GM19395 (cell line): Measurements from ENCODE around the gene ARHGAP15.

Source experiments
- ATAC-seq: cut with Tn5 transposase; IDR thresholded peaks from one replicate; pipeline ENCODE4 v1.9.1; 2021; ENCODE audit warnings: mild to moderate bottlenecking, moderate library complexity; ENCODE audit not compliant: unreplicated experiment

Gene ARHGAP15

DNA sequence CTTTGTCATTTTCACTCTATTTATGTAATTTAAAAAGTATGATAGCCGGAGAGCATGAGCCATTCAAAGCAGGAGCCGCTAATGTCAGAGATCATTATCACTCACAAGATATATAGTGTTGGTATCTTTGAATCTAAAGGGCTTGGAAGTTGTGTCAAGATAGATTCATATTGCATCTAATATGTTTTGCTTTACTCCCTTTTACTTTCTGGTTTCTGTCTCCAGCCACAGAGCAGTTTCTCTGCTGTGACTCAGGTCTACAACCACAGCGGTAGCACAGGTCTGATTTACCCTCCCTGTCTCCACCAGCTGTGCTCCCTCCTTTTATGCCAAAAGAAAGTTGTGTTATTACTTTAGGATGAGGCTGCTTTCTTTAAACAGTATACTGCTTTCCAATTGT is 424.0 kb downstream of the ARHGAP15 start:
- ATAC-seq = peak; percentile 76

GRCh38 chr2:143558665-143559064 is 429.4 kb downstream of the ARHGAP15 start:
- ATAC-seq = no peak

- no peak for ATAC-seq
Measured at GRCh38 chr2:143559147-143559546, 429.9 kb downstream of the ARHGAP15 start.

GRCh38 chr2:143560724-143561123 is 431.5 kb downstream of the ARHGAP15 start:
- ATAC-seq = no peak

DNA sequence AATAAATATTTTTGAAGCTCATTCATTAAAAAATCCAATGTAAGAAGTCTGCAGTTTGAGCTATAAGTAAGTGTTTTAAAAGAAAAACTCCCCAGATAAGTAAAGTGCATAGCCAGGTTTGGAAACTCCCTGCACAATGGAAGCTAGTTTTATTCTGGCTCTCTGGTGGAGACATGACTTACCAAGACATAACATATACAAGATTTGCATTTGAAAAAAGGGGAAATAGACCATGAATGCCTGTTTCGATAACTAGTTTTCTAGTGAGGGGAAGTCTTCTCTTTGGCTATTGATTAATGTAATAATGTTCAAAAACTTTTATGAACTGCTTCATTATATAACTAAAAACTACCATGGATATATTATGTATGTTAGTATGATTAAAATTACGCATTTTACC is 435.2 kb downstream of the ARHGAP15 start:
- ATAC-seq = peak; percentile 98

- ATAC-seq = no peak
Measured at GRCh38 chr2:143571747-143572146, 442.5 kb downstream of the ARHGAP15 start.

GRCh38 chr2:143572421-143572820 is 443.2 kb downstream of the ARHGAP15 start:
- ATAC-seq = no peak

DNA sequence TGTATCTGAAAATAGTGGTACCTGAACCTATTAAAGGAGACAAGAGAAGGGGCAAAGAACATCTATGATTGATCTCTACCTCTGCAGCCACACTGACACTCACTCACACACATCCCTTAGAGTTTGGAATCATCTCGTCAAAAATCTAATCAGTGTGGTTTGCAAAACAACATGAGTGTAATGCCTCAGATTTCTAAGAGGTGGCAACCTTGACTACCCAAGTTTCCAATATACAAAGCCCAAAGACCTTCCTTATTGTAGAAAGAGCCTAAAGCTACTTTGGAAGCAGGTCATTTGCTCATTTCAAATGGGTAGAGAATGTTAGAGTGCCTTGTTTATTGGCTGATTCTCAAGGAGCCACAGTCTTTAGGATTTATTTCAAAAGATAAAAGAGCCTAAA is 444.9 kb downstream of the ARHGAP15 start:
- ATAC-seq = no peak

DNA sequence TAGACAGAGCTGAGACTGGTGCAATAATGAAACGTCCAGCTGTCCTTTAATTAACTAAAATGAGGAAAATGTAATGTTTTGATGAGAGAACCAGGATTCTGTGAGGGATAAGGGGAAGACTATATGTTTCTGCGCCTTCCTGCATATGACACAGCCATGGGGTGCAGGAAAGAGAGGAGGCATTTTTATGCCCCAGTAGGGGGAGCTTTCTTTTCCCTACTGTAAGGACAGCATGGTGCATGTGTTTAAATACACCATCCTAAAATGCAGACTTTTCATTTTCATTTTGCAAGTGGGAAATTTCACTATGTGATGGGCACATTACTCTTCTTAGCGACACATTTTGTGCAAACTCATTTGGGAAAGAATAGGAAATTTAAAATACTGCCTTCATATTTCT is 446.1 kb downstream of the ARHGAP15 start:
- ATAC-seq = no peak

- ATAC-seq = no peak
Measured at GRCh38 chr2:143577489-143577888, 448.3 kb downstream of the ARHGAP15 start.

GRCh38 chr2:143579456-143579855 is 450.2 kb downstream of the ARHGAP15 start:
- ATAC-seq = no peak

DNA sequence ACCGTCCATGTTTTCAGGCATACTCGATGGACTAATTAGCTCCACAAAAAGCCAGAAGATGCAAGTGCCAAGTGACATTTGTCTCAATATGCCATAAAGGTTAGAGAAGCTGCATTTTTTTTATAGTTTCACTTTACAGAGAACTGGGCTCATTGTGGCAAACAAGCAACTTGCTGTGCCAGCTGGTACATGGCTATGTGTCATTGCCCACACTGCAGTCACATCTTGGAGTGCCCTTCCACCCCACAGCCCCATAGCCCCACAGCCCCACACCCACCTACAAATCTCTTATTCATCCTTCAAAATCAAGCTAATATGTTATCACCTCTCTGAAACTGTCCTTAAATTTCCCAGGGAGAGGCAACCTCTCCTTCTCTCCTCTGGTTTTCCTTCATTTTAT is 451.9 kb downstream of the ARHGAP15 start:
- no peak for ATAC-seq

- no peak for ATAC-seq
Measured at GRCh38 chr2:143582046-143582747, 453.0 kb downstream of the ARHGAP15 start.

- no peak for ATAC-seq
Measured at GRCh38 chr2:143584936-143585335, 455.7 kb downstream of the ARHGAP15 start.

DNA sequence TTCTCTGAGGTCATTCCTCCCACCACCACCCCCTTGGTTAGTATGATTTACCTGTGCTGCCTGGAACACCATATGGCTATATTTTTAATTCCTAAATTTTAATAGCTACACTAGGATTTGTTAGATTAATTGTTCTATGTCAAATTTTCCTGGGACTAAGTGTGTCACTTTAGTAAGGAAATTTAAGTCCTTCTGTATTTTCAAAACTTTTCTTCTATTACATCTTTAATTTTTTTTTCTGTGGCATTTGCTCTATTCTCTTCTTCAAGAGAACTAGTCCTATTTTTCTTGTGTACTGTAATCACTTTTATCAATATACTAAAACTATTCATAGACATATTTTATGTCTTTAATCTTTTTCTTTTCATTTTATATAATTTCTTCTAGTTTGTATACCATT is 456.9 kb downstream of the ARHGAP15 start:
- no peak for ATAC-seq

- ATAC-seq = no peak
Measured at GRCh38 chr2:143588746-143589145, 459.5 kb downstream of the ARHGAP15 start.

GRCh38 chr2:143594161-143594560 is 464.9 kb downstream of the ARHGAP15 start:
- no peak for ATAC-seq

- no peak for ATAC-seq
Measured at GRCh38 chr2:143594745-143595144, 465.5 kb downstream of the ARHGAP15 start.

- ATAC-seq = no peak
Measured at GRCh38 chr2:143600116-143600515, 470.9 kb downstream of the ARHGAP15 start.

- ATAC-seq = no peak
Measured at GRCh38 chr2:143601828-143602227, 472.6 kb downstream of the ARHGAP15 start.

DNA sequence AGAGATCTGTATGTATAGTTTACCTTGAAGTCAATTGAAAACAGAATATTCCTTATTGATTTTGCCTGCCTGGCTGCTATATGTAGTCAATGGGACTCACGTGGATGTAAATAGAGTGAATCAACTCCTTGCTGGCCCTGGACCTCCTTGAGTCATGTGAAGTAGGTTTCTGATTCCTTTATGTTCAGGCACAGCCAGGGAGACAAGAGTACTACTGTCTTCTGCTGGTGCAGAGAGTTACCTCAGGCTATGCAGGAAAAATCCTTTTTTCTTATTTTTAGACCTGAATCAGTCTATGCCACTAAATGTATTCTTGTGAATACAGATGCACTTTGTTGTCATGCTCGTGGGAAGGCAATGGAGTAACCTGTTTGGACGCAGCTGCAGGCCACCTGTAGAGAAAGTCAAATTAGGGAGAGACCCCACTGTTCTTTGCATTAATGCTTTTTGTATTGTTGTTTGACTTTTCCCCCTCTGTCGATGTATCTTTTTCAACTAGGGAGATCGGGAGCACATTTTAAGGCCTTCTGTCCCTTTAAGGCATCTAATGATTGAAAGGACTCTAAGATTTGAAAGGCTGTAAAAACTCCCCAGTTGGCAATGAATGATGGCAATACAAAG is 473.9 kb downstream of the ARHGAP15 start:
- no peak for ATAC-seq

DNA sequence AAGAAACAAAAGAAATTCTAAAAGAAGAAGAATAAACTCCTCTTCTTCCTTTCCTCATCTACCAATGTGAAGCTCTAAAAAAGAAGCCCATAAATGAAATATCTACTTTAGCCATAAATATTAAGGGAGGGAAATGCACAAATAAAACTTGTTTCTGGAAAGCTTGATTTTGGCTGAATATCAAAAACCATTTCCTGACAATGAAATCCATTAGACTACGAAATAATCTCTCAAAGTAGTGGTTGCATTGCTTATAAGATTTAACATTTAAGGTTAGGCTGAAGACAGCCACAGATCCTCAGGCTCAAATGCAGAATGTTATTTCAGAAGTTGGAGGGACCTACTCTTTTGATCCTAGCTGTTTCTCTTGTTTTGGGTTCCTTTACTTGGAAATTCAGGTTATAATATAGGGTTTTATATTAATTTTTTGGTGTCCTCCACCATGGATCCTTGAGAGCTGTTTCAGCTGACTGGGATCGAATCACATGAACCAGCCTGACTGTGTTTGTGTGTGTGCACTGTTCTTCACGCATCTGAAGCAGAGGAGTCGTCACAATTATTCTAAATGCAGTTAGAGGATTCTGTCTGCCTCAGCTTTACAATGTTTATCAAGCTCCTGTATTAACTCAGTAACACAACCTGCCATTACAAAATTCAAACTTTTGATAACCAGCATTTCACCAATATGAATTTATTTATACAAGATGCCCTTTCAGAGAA is 474.8 kb downstream of the ARHGAP15 start:
- no peak for ATAC-seq
